Vagina (tissue), 2 donors: Measurements from ENCODE around the gene GSTP1.
A peak's percentile ranks its signal among the peaks of the same experiment; 100 is the strongest.

Experiments
- CTCF ChIP-seq, 3 experiments: fragments of 450-650 bp in 2 of 3; fragments of 200-600 bp in 1 of 3; sonication (generic) in 1 of 3; IDR thresholded peaks; one replicate each; pipeline ENCODE4 v1.5.1; 2017 to 2019; ENCODE audit warnings: antibody characterized with exemption in 3 of 3, mild to moderate bottlenecking in 2 of 3, moderate library complexity in 2 of 3
- POLR2A ChIP-seq, 2 donors: fragments of 450-650 bp; IDR thresholded peaks; one replicate each; pipeline ENCODE4 v1.6.1; 2017; ENCODE audit warnings: antibody characterized with exemption in 2 of 2, mild to moderate bottlenecking in 2 of 2, moderate library complexity in 2 of 2
- POLR2AphosphoS5 ChIP-seq, 2 donors: sonication (generic); formaldehyde crosslinking; IDR thresholded peaks; one replicate each; pipeline ENCODE4 v1.9.0; 2017; ENCODE audit warnings: antibody characterized with exemption in 2 of 2, mild to moderate bottlenecking in 2 of 2, low read depth in 1 of 2; ENCODE audit not compliant: insufficient read depth in 1 of 2

GRCh38 chr11:67606492-67607295 is 23.1 kb downstream of the GSTP1 start, which contains the start of gene NDUFV1:
- TF ChIP-seq POLR2A (IDR thresholded peaks at IDR 0.05) (peak in 1 of 2 donors; percentile 12), CTCF (IDR thresholded peaks at IDR 0.05) (peak; percentile 65 to 84 (median 67)), POLR2AphosphoS5 (IDR thresholded peaks at IDR 0.05; ENCODE audit: insufficient read depth in 1 of 2, low read depth in 1 of 2) (peak; percentile 90 to 97)
